KMS-11 (cell line): Measurements from ENCODE around the gene PHACTR3.

Experiments
- H2AFZ ChIP-seq: fragments of 200-600 bp; sonication (generic); 2 replicates; pipeline ENCODE4 v1.6.1; 2016; ENCODE audit warnings: antibody characterized with exemption, mixed run types, low read depth
- H3K27ac ChIP-seq: fragments of 200-600 bp; sonication (generic); 2 replicates; pipeline ENCODE4 v1.6.1; 2016; ENCODE audit warnings: mild to moderate bottlenecking, mixed run types
- H3K27me3 ChIP-seq: fragments of 200-600 bp; sonication (generic); 2 replicates; pipeline ENCODE4 v1.6.1; 2017; ENCODE audit warnings: mild to moderate bottlenecking, low read depth, mixed run types, moderate library complexity; ENCODE audit not compliant: insufficient read depth
- H3K36me3 ChIP-seq: fragments of 200-600 bp; sonication (generic); 2 replicates; pipeline ENCODE4 v1.6.1; 2017; ENCODE audit warnings: mild to moderate bottlenecking, mixed run types; ENCODE audit not compliant: insufficient read depth
- H3K4me1 ChIP-seq: fragments of 200-600 bp; sonication (generic); 2 replicates; pipeline ENCODE4 v1.6.1; 2016; ENCODE audit warnings: mild to moderate bottlenecking, low read depth, mixed run types; ENCODE audit not compliant: poor library complexity, severe bottlenecking
- H3K4me2 ChIP-seq: fragments of 200-600 bp; sonication (generic); 2 replicates; pipeline ENCODE4 v1.7.0; 2016; ENCODE audit warnings: mild to moderate bottlenecking, mixed run types
- H3K4me3 ChIP-seq: fragments of 200-600 bp; sonication (generic); IDR thresholded peaks from 2 replicates; pipeline ENCODE4 v1.6.1; 2017; ENCODE audit warnings: low read depth, low read length, mixed read lengths; ENCODE audit not compliant: insufficient read depth
- H3K79me2 ChIP-seq: fragments of 200-600 bp; sonication (generic); 2 replicates; pipeline ENCODE4 v1.6.1; 2016; ENCODE audit warnings: low read depth, mixed run types; ENCODE audit not compliant: insufficient read depth
- H3K9ac ChIP-seq: fragments of 200-600 bp; sonication (generic); 2 replicates; pipeline ENCODE4 v1.6.1; 2016; ENCODE audit warnings: mild to moderate bottlenecking, mixed run types
- H4K20me1 ChIP-seq: fragments of 200-600 bp; sonication (generic); 2 replicates; pipeline ENCODE4 v1.6.1; 2016; ENCODE audit warnings: mild to moderate bottlenecking, mixed run types; ENCODE audit not compliant: insufficient read depth
- TF ChIP-seq, protein P1 (sequence below): fragments of 200-600 bp; sonication (generic); conservative IDR thresholded peaks from 2 replicates; pipeline ENCODE4 v1.6.1; 2017; ENCODE audit warnings: low read depth, mild to moderate bottlenecking, antibody characterized with exemption, low read length, moderate library complexity, mixed read lengths

The PHACTR3 gene

GRCh38 chr20:59836767-59837166 is 232.4 kb downstream of the PHACTR3 start:
- no peaks in the 10 kb centered on the region for H3K36me3 ChIP-seq
- no peaks in the 10 kb centered on the region for H3K27me3 ChIP-seq
- no peak overlapping the region for H3K4me2 ChIP-seq
- H3K9ac ChIP-seq, result no peak overlapping the region
- no peaks in the 10 kb centered on the region for H3K79me2 ChIP-seq
- no peak overlapping the region for H3K27ac ChIP-seq
- H3K4me1 ChIP-seq, result no peaks in the 10 kb centered on the region
- TF ChIP-seq, protein P1, sequence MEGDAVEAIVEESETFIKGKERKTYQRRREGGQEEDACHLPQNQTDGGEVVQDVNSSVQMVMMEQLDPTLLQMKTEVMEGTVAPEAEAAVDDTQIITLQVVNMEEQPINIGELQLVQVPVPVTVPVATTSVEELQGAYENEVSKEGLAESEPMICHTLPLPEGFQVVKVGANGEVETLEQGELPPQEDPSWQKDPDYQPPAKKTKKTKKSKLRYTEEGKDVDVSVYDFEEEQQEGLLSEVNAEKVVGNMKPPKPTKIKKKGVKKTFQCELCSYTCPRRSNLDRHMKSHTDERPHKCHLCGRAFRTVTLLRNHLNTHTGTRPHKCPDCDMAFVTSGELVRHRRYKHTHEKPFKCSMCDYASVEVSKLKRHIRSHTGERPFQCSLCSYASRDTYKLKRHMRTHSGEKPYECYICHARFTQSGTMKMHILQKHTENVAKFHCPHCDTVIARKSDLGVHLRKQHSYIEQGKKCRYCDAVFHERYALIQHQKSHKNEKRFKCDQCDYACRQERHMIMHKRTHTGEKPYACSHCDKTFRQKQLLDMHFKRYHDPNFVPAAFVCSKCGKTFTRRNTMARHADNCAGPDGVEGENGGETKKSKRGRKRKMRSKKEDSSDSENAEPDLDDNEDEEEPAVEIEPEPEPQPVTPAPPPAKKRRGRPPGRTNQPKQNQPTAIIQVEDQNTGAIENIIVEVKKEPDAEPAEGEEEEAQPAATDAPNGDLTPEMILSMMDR, result no peak
- no peaks in the 10 kb centered on the region for H4K20me1 ChIP-seq
- no peak overlapping the region for H2AFZ ChIP-seq
- H3K4me3 ChIP-seq, result no peak overlapping the region

DNA sequence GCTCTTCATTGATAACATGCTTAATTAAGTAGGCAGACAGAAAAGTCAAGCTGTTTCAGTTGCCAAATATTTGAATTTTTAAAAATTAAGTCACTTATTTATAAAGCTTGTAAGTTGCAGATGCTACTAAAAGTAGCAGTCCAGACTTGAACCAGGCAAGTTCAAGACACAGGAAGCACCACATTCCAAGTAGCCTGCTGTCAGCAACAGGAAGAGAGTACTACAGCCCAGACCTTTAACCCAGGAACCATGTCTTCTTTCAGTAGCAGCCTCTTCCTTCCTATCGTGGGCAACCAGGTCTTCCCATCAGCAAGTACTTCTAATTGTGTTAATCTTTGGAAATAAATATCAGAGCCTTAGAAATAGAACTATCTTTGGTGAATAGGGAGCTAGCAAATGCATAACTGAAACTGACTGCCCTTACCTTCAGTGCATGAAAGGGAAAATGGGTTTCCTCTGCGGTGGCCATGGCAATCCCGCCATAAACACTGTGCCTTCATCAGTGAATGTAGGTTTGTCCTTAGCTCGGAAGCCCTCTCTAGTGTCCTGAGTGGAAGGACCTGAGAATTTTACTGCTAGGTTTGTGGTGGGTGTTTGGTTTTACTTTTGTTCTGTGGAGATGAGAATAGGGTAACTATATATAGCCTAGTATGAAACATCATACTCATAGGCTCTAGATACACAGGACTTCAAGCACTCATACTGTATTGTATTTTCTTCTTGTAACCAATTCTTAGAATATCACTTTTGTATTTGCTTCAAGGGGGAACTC is 233.5 kb downstream of the PHACTR3 start:
- H3K4me3 ChIP-seq, result no peak overlapping the region
- no peaks in the 10 kb centered on the region for H4K20me1 ChIP-seq
- H2AFZ ChIP-seq, result no peak overlapping the region
- no peaks in the 10 kb centered on the region for H3K27me3 ChIP-seq
- no peaks in the 10 kb centered on the region for H3K4me1 ChIP-seq
- TF ChIP-seq, protein P1, result no peak
- H3K27ac ChIP-seq, result no peak overlapping the region
- H3K36me3 ChIP-seq, result no peaks in the 10 kb centered on the region
- H3K9ac ChIP-seq, result no peak overlapping the region
- no peak overlapping the region for H3K4me2 ChIP-seq
- no peaks in the 10 kb centered on the region for H3K79me2 ChIP-seq

DNA sequence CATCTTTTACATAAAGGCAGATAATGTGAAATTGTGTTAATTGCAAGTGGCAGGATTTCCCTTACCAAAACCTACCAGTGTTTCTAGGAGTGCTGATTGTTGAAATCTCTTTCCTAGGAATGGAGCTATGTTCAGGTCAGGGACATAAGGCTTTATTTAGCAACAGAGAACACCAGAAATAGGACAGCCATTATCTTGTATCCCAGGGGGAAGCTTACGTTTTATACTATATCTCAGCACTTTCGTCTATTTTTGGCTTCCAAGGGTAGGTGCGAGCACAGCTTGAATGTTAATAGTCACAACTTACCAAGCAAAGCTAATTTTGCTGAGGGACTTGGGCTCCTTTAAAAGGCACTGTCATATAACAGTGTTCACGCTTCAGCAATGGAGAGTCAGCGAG is 235.1 kb downstream of the PHACTR3 start:
- H3K4me2 ChIP-seq, result no peak overlapping the region
- no peaks in the 10 kb centered on the region for H3K36me3 ChIP-seq
- no peaks in the 10 kb centered on the region for H4K20me1 ChIP-seq
- TF ChIP-seq, protein P1, result no peak
- no peak overlapping the region for H3K4me3 ChIP-seq
- H3K9ac ChIP-seq, result no peak overlapping the region
- no peak overlapping the region for H2AFZ ChIP-seq
- no peak overlapping the region for H3K27ac ChIP-seq
- no peaks in the 10 kb centered on the region for H3K79me2 ChIP-seq
- no peaks in the 10 kb centered on the region for H3K27me3 ChIP-seq
- no peaks in the 10 kb centered on the region for H3K4me1 ChIP-seq

GRCh38 chr20:59845472-59845871 is 241.1 kb downstream of the PHACTR3 start:
- TF ChIP-seq, protein P1, result no peak
- Histone ChIP-seq H2AFZ (no peak overlapping the region), H3K4me1 (no peaks in the 10 kb centered on the region), H3K4me2 (no peak overlapping the region), H3K9ac (no peak overlapping the region), H3K79me2 (no peaks in the 10 kb centered on the region), H3K36me3 (no peaks in the 10 kb centered on the region), H3K27ac (no peak overlapping the region), H3K4me3 (no peak overlapping the region), H3K27me3 (no peaks in the 10 kb centered on the region), H4K20me1 (no peaks in the 10 kb centered on the region)
